ENCODE results near the gene TMEM141.
"Not testable (repeated sequence)": the region's sequence is repeated elsewhere in the genome, so short reads cannot be mapped to it uniquely, and the experiment has no call there.

DNA sequence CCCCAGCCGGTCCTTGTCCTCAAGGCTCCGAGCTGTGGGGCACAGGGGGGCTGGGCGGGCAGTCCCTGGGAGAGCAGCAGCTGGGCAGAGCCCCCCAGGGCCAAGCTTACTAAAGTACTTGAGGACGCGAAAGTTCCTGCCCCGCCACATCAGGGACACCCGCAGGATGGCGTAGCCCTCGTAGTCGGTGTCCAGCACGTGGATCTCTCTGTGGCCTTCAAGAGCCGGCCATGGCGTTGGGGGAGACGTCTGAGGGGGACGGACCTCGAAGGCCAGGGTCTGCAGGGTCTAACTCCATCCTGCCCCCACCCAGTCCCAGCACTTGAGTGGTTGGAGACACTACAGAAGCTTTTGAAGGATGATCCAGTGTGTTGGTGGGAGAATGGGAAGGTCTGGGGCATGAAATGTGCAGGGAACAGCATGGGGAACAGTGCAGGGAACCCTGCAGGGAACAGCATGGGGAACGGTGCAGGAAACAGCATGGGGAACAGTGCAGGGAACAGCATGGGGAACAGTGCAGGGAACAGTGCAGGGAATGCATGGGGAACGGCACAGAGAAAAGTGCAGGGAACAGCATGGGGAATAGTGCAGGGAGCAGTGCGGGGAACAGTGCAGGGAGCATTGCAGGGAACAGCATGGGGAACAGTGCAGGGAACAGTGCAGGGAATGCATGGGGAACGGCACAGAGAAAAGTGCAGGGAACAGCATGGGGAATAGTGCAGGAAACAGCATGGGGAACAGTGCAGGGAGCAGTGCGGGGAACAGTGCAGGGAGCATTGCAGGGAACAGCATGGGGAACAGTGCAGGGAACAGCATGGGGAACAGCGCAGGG lies 35.6 kb upstream of the TMEM141 start:
- TF ChIP-seq EZH2 (IDR thresholded peaks at IDR 0.05; ENCODE audit: insufficient read depth, poor library complexity, severe bottlenecking); EZH2phosphoT487 (IDR thresholded peaks at IDR 0.05; ENCODE audit: insufficient read depth, low read depth): not testable (repeated sequence)

Measured in GM23248 (cell line).